GM18861 (cell line): Measurements from ENCODE around the gene SORCS3.

Experiments used
- ATAC-seq: cut with Tn5 transposase; IDR thresholded peaks from one replicate; pipeline ENCODE4 v1.9.1; 2021; ENCODE audit not compliant: unreplicated experiment

Gene SORCS3

DNA sequence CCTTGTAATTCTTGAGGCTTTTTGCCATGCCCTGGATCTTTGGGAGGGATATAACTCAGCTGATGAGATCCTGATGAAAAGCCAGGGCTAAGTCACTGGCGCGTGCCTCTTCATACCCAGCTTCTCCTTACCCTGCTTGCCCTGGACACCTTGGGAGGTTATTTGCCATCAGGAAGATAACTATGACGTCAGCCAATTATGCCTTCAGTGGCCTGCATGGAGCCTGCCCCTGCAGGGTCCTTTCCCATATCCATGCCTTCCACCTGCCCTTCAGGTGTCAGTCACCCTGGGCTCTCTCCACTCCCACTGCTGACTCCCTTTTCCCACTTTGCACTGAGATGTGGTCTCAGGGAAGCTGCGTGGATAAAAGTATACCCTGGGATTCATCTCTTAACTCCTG, 520.1 kb downstream of the SORCS3 start:
- ATAC-seq = no peak

DNA sequence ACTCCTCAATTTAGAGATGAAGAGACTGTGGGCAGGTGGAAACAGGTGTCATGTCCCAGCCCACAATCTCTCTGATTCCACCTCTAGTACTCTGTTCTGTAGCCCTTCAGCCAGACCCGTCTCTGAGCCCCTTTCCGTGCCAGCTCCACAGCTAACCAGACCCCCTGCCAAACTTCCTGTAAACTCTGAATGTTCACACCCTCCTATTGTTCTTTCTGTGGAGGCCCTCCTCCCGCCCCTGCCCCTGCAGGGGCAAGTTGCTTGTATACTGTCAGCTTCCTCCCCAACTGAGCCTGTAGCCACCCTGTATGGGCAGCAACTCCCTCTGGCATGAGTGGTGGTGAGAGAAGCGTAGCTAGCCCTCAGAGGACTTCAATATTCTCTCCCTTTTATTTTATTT, 520.7 kb downstream of the SORCS3 start:
- ATAC-seq = no peak

DNA sequence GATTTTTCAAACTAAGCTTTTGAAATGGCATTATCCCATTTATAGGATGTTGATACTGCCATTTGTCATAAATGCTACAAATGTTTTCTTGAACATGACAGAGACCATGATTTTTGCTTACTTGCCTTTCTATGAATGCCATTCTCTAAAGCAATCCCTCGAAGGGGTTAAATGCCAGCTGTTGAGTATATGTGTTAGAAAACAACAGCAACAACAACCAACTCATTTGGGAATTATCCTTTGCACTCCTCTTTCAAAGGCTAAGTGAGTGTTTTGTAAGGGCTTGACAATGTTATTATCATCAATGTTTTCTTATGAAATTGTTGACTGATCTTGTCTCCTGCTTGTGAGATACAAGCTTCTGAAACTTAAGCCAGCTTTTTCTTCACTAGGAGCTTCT, 529.4 kb downstream of the SORCS3 start:
- ATAC-seq = no peak

DNA sequence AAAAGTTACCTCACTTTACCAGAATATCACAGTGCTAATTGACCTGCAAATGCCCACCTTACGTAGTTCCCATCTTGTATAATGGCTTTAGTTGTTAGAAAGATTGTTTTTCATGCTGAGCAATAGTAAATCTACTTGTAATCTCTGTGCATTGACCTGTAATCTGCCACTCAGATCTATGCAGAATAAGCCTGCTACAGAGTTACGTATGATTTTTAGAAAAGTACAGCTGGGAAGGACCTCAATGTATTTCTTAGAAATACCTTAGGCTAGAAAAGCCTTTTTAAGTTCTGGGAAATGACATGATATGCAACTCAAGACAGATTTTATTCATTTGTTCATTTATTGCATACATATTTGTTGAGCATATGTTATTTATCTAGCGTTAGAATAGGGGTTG, 530.9 kb downstream of the SORCS3 start:
- ATAC-seq = no peak

DNA sequence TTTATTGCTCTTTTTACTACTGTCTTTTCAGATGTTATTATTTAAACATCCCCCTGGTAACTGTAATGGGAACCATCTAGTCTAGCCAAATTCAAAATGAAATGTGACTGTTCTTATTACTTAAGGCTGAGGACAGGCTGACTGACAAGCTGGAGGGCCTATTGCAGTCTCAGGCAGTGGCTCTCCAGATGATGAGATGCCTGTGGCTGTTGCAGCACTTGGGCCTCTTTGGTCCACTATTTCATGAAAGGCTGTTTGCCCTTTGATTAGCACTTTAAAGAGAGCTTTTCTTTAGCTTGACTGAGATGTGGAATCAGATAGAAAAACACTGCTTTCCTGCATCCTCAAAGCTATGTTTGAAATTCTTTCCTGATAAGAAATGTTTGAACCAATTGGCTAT, 540.5 kb downstream of the SORCS3 start:
- no peak for ATAC-seq

DNA sequence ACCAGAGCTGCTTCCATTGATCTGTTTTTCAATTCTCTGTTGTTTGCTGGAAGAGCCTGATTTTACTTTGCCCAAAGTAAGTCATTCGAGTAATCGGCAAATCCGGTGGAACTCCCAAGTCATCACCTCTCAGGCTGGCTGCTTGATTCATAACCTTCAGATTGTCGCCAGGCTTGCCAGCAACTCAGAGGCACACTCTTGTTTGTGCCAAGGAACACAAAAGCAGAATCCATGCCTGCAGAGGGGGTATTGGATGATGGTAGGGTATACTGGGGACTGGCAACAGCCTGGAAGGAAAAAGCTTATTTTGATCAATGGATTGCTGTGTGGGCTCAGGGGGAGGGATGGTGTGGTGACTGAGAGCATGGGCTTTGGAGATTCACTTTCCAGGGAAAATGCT, 542.4 kb downstream of the SORCS3 start:
- ATAC-seq = no peak

DNA sequence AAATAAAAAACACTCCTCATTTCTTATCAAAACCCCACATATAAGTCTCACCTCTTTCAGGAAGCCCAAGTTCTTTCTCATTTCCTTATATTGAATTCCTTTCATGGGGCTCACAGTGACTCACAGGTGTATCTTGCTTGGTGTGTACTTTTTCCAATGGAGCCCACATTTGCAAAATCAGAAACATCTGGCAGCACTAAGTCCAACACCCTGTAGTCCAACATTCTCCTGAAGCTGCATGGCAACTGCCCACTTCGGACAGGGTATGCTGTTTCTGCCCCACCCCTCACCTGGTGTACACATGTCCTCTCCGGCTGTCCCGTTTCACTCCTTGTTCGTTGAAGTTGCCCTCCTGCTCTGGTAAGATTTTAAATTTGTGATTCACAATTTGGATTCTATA, 544.1 kb downstream of the SORCS3 start:
- ATAC-seq = no peak

DNA sequence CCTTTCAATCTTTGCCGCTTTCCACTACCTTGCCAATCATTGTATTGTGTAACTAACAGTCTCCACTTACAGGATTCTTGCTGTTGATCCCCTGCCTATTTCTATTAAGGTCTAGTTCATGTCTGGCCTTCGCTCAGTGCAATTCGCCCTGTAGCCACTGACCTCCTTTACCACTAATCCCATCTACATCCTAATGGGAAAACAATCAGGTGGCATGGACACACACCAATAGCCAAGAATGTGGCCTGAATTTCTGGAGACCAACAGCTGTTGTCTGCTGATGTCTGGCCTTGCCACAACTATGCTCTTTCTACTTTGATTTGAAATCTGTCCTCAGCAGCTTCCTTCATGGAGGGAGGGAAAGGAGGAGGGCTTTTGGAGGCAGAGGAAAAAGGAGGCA, 546.2 kb downstream of the SORCS3 start:
- no peak for ATAC-seq

DNA sequence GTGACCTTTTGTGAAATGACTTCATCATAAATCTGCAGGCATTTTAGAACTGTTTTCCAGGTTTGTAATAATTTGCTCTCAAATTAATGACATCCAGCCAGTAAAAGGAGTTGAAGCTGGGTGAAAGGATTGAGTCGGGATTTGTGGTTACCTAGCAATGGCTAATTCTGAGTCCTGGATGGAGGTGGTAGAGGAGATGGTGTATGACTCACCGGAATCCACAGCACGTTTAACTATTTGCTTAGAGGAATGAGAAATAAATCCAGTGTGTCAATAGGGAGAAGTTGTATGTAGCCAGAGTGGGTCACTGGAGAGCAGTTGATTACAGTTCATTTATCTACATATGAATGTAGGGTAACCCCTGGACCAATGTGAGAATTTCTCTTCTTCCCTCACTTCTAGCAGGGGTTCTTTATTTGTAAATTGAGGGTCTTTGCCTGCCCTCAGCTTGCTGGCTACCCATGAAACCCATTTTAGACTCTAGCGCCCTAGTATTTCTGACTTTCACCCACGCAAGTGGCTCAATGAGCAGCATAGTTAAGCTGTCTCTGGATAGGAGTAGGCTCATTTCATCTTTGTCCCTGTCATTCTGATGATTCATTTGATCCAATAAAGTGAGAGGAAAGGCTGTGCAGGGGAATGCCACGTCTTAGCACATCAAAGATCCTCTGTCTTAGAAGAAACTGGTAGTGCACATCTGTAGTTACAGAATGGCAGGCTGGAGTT, 547.8 kb downstream of the SORCS3 start:
- no peak for ATAC-seq

DNA sequence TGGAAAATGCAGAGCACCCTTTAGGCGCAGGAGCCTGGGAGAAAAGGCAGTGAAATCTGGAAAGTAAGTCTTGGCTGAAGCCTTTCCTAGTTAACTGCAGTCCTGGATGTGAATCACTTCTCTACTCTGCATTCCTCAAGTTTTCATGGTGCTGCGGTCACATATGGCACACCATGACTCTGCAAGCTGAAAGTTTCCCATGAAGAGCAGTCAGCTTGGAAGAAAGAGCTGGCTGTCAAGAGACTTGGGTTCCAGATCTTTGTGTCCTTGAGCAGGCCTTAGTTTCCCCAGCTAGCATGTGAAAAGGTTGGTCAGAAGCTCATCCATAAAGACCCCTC, 548.3 kb downstream of the SORCS3 start:
- ATAC-seq = no peak

DNA sequence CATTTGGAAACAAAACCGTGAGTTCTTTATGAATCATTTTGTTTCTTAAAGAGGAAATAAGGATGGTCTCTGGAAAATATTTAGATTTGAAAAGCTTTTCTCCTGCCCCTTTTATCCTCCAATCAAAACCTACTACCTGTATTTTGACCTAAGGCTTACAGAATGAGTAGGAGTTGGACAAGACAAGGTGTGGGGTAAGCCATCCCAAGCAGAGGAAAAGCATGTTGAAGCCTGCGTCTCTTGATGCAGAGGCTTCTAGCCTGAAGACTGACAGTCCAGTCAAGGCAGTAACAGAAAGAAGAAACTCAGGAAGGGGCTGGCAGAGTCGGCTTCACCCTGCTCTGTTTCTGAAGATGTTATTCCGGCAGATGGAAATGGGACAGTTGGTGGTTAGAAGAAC, 551.1 kb downstream of the SORCS3 start:
- no peak for ATAC-seq

DNA sequence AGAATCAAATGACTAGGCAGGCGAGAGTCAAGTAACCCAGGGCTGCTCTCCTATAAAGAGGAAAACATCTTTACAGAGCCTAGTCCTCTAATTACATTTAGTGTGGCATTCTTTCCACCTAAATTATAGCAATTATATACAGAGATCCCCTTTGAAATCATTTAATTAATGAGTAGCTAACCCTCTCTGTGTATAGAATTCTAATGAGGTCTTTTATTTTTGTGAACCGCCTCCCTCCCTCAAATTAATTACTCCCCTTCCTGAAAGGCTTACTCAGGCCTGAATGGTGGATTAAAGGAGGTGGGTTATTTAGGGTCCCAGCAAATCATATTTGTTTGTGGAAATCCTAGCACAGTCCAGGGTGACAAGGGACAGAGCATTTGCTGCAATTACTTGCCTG, 551.8 kb downstream of the SORCS3 start:
- no peak for ATAC-seq

DNA sequence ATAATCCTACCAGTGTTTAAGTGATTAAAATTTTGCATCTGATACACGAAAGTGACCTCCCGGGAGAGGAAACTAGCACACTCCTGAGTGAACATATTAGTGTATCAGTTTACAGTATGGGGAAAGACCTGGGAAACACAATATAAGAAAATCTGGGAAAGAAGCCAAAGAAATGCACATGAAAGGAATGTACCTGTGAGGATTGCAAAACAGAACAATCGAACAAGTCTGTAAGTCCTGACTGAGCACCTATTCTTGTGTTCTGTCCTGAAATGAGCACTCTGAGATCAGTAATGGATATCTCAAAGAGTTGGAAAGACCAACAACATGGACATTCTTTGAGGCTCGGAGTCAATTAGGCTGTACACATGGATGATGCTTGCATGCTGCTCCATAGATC, 554.7 kb downstream of the SORCS3 start:
- ATAC-seq = no peak

DNA sequence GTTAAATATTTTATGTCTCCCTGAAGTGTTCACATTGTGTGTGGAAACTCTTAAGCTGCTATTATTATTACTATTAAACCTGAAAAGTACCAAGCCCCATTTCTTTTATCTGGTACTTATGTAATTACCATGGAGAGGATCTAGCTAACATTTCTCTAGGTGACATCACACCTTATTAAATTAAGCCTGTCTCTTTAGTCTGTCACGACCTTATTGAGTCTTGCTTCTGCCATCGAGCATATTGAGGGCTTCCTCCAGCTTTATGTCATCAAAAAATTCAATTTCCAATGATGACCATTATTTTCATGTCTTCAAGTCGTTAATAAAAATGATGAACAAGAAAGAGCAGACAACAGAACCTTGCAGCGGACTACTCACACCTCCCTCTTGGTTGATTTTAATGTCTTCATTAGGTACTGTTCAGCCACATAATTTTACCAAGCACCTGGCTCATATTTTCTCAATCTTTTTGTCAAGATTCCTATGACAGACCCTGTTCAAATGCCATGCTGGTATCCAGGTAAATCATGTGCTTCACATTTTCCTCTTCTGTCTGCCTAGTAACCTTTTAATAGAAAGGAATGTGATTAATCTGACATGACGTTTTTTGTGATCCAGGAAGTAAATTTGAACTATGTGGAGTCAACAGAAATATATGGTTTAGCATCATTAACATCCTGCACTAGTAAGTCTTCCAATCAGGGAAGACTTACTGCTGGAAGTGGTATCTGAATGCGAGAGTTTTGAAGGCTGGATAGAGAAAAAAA, 556.7 kb downstream of the SORCS3 start:
- no peak for ATAC-seq

DNA sequence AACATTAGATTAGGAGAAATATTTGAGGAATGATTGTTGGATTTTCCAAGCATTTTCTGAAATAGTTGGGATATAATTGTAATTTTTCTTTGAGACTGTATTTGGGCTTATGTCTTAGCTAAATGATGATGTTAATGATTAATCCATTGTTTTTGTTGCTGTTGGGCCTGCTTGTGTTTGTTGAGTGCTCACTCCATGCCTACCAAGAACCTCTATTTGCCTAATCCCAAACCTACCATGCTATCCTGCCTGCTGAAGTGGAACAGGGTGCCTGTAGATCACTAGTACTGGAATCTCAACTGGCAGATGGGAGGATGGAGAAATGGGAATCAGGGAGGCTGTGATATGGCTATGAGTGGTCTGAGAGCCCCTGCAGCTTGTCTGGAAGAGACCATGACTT, 565.5 kb downstream of the SORCS3 start:
- ATAC-seq = no peak

DNA sequence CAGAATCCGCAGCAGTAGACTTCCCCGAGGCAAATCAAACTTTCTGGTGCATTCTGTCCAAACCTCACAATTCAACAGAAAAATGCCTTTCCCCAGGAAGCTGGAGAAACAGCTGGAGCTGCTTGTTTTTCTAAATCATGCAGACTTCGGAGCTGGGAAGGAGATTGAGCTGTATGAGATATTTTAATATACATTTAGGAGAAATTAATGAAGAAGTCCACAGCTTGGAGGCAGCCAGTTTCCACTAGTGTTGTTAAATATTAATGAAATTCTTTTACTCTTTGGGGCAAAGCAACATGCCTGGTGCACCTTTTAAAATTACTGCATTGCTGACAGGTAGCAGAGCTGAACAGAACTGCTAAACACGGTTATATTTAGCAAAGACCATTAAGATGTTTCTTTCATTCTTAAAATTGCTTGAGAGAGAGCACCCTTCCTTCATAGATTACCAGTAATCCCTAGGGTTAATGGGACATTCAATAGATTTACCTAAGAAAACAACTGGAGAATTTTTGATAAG, 566.4 kb downstream of the SORCS3 start:
- no peak for ATAC-seq

DNA sequence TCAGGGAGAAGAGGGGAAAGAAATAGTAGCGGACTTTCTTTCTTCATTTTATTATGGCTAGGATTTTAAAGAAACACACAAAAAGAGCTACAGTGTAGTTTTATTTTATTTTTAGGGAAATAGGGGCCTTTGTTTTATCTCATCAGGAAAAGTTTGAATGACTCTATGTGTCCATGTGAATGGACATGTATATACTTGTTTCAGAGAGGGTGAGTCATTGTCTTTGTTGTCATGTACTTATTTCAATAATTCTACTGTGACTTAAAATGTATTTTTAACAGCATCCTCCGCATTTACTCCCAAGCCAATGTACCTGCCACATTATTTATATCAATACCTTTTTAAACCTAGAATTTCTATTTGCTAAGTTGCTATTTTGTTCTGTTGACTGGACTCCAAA, 569.5 kb downstream of the SORCS3 start:
- no peak for ATAC-seq

DNA sequence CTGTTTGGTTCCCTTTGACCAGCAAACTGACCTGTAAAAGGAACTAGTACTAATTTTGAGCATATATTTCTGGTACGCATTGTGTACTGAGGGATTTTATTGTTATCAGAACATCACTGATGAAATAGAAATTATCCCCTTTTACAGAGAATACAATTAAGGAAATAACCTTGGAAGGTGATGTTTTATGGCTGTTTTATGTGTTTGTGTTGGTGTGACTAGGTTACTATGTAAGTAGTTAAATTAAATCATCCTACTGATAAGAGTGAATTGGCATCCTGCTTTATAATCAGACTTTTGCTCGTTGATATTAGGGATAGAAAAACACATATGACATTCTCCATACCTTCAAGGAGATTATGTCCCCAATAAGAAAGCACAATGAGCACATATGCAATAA, 596.6 kb downstream of the SORCS3 start:
- ATAC-seq = no peak

DNA sequence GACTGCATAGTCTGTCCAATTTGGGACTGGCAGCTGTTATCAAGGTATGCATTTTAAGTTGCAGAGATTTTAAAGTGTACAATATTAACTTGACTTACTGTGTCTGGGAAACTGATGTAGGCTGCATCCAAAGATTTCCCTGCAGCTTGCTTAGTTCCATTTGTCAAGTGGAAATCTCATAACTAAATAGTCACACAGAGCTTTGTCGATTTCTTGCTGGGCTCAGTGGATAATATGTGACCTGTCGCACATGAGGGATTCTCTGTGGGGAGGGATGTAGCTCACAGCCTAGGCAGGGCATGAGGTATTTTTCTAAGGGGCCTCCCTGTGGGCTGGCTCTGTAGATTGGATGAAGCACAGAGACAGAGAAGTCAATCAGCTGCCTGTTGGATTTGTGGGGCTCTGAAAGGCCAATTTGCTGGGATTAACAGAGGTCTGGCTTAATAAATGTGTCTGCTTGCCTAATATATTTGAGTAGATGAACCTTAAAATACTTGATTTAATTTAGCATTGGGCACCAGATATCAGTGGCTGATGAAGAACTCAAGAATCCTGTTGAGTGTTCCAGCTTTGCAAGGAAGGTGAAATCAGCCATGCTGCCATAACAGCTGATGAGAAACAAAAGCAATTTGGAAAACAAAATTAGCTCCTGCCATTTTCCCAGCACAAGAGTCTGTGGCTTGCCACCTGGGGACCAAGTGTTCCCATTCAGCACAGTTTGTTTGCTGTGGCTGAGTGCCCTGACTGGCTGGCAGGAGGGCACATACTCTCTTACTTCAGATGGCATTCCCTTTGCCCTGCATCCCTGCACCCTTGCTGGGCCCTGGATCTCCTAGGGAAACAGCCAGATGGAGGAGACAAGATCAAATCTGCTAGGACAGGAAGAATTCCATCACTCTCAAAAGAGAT, 598.5 kb downstream of the SORCS3 start:
- ATAC-seq = no peak

DNA sequence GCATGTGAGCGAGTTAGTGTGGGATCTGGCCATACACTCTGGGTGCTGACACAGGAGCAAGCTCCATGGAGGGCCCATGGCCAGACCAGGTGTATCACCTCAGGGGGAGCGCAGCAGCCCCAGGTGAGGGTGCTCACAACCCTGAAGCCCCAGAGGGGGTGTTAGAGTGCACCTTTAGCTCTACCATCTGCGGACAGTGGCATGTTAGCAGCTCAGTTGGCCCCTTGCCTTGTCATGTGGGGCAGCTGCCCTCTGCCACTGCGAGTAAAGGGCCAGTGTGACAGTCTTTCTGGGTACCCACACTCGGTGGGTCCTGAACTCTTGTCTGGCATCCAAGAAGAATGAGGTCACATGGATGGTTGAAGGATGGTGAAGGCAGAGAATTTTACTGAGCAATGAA, 600.2 kb downstream of the SORCS3 start:
- no peak for ATAC-seq

DNA sequence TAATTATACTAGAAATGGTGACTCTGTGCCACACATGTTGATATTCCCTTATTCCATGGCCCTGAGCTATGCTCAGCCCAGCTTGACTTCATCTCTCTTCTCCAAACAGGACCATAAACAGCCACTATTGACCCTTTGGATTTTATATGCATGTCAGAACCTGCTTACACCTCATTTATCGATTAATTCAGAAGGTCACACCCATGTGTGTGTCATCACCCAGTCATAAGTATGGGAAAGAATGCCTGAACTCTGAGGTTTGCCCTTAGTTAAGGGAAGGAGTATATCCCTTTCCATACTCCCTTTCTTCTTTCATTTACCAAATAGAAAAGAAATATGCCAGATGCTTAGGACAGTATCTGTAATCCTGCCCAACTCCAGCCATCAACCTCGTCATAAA, 602.3 kb downstream of the SORCS3 start:
- no peak for ATAC-seq

DNA sequence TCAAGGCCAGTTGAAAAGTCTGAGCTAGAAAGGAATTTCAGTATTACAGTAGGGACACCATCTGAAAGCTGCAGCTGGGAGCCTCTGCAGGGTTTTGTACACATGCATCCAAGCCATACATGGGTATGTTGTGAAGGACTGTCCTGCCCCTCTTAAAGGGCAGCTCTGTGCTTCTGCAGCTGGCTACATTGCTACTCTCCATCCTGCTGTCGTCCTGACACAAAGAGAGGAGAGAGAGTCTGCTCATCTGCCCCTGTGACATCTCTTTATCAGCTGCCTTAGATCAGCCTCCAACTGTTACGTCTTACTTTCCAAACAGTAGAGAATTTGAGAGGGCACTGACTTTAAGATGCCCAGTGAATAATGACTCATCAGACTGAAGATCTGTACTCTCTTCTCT, 602.7 kb downstream of the SORCS3 start:
- ATAC-seq = no peak
